Right lobe of liver (tissue), 4 donors: ENCODE measurements around the gene RND3.

Experiments
- POLR2A ChIP-seq: fragments of 450-650 bp; IDR thresholded peaks from one replicate; pipeline ENCODE4 v1.6.1; 2017; ENCODE audit warnings: antibody characterized with exemption, mild to moderate bottlenecking
- TF ChIP-seq, protein P1 (sequence below), 4 donors: fragments of 200-600 bp in 3 of 4; fragments of 450-650 bp in 1 of 4; IDR thresholded peaks; one replicate each; pipeline versions ENCODE4 v1.5.1 to v1.8.0; 2016 to 2022; ENCODE audit warnings: antibody characterized with exemption in 4 of 4, mild to moderate bottlenecking in 2 of 4
- donor health status: DM: no; HTN: no; CAD: no.
- donor health status: DM: no; HTN: no; CAD: no.
- donor health status: DM: no; HTN: yes; CAD: no.

DNA sequence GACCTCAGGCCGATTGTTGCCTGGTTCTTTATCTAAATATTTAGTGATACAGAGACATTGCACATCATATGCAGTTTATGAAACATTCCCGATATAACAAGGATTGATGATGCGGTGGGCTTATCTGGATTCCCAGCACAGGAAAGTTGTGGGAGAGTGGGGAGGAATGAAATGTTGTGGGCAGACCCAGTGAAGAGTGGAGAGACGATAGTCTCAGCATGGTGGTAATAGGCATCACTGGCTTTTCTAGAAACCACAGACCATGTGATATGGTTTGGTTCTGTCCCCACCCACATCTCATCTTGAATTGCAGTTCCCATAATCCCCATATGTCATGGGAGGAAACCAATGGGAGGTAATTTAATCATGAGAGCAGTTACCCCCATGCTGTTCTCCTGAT lies 34.8 kb upstream of the RND3 start:
- no peak for TF ChIP-seq POLR2A
- TF ChIP-seq, protein P1, sequence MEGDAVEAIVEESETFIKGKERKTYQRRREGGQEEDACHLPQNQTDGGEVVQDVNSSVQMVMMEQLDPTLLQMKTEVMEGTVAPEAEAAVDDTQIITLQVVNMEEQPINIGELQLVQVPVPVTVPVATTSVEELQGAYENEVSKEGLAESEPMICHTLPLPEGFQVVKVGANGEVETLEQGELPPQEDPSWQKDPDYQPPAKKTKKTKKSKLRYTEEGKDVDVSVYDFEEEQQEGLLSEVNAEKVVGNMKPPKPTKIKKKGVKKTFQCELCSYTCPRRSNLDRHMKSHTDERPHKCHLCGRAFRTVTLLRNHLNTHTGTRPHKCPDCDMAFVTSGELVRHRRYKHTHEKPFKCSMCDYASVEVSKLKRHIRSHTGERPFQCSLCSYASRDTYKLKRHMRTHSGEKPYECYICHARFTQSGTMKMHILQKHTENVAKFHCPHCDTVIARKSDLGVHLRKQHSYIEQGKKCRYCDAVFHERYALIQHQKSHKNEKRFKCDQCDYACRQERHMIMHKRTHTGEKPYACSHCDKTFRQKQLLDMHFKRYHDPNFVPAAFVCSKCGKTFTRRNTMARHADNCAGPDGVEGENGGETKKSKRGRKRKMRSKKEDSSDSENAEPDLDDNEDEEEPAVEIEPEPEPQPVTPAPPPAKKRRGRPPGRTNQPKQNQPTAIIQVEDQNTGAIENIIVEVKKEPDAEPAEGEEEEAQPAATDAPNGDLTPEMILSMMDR (IDR thresholded peaks at IDR 0.05), result no peak
